Forelimb muscle (tissue), 1 donor: ENCODE measurements around the gene FBXO15. TPM values are rescaled to one million over a fixed set of nuclear protein-coding genes. Genes with fewer than 3 reads are reported as not detected.

Experiments used
- DNase-seq: peaks from one replicate; pipeline ENCODE4 v3.0.0-alpha.2; 2013; ENCODE audit warnings: low read depth
- polyA plus RNA-seq: library from polyadenylated mRNA; unstranded; fragments of 120-200 nt; gene quantifications from one replicate; pipeline ENCODE4 v1.2.1, GENCODE V29; 2013; ENCODE audit not compliant: insufficient read length

The FBXO15 gene
- polyA plus RNA-seq, 1 donor: 1.9 TPM

- DNase-seq: no peak
Observed at GRCh38 chr18:74062037-74062436, 85.6 kb downstream of the FBXO15 start.

DNA sequence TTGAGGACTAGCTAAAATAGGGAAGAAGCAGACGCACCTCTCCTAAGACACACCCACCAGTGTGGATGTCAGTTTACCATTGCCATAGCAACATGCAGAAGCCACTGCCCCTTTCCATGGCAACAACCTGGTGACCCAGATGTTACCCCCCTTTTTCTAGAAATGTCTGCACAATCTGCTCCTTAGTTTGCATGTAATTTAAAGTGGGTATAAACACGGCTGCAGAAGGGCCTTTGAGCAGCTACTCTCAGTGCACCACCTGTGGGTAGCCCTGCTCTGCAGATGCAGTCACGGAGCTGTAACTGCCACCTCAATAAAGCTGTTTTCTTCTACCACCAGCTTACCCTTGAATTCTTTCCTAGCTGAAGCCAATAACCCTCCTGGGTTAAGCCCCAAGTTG, 87.1 kb downstream of the FBXO15 start:
- DNase-seq: no peak

DNA sequence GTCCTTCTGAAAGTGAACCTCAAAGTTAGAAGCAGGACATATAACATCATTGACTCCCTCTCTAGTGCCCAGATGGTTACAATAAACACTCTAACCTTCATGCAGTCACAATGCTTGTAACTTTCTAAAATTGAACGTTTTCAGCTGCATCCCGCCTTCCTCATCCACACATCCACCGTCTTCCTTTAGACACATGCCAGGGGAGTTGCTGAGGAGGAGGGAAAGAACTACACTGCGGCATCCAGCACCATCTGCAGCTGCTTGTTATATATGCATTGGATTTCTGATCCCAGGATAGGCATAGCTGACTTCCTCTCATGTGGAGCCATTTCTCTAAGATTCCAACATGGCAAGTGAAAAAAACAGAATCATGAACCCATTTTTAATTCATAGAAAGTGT, 96.8 kb downstream of the FBXO15 start:
- DNase-seq: no peak

DNA sequence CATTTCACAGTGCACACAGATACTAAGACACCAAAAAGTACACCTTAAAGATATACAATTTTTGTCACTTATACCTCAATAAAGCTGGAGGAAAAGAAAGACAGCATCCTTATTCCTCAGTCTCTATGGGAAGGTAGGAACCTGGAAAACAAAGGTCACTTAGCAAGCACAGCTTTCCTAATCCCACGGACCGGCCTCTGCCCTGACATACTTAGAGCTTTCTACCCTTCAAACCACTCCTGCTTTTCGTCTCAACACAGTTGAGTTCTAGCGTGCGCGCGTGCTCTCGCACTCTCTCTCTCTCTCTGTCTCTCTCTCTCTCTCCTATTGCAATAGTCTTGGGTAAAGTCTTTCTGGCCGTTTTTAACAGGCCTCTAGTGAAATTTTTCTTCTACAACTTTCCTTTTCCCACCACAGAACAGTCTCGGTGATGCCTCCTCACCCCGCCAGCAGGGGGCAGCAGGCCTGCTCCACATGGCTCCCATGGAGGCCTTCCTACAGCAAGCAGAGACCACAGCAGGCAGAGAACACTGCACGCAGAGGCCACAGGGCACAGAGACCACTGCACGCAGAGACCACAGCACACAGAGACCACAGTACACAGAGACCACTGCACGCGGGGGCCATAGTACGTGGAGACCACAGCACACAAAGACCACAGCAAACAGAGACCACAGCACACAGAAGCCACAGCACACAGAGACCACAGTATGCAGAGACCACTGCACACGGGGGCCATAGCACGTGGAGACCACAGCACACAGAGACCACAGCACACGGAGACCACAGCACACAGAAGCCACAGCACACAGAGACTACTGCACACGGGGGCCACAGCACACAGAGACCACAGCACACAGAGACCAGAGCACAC, 106.9 kb downstream of the FBXO15 start:
- DNase-seq: no peak

DNA sequence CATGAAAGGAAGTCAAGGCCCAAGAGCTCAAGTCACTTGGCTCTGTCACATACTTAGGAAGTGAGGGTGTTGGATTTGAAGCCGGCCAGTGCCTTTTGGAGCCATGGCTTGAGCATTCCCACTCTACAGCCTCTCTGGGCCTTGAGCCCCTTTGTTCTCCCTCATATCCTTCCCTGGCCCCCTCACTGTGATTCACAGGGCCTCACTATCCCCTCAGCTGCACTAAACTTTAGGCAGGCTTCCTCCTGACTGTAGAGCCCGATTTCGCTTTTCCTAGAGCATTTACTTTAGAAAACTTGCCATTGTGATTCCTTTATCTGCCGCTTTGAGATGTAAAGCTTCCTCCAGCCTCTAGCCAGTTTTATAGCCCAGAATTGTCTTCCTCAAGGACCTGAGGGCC, 107.6 kb downstream of the FBXO15 start:
- DNase-seq: no peak

- DNase-seq: no peak
Observed at GRCh38 chr18:74029161-74029560, 118.5 kb downstream of the FBXO15 start.

Other genes starting within 250 kb of the FBXO15 start
- 48.2 TPM for gene TIMM21, start 689 bp upstream of the FBXO15 start, polyA plus RNA-seq
- gene CYB5A, start 144.1 kb upstream of the FBXO15 start, polyA plus RNA-seq: 22.8 TPM
- gene C18orf63, start 168.0 kb upstream of the FBXO15 start, polyA plus RNA-seq: not detected